HepG2 (cell line): Measurements from ENCODE around the gene SPAG9. TPM values are rescaled to one million over a fixed set of nuclear protein-coding genes. Genes with fewer than 3 reads are reported as not detected.

Experiments
- EP300 ChIP-seq, 3 experiments: sonication (generic) in 1 of 3; formaldehyde crosslinking in 1 of 3; IDR thresholded peaks; 2 replicates each; pipeline versions ENCODE4 v1.5.1 to v1.6.1; 2011 to 2020; ENCODE audit warnings: low read depth in 2 of 3, low read length in 2 of 3, borderline replicate concordance in 1 of 3, improper control_type of control experiment in 1 of 3, mild to moderate bottlenecking in 1 of 3, missing genetic modification reagents in 1 of 3, moderate library complexity in 1 of 3
- FOXA1 ChIP-seq, 2 experiments: fragments of 450-650 bp in 1 of 2; sonication (generic) in 1 of 2; formaldehyde crosslinking in 1 of 2; IDR thresholded peaks; 2 replicates each; pipeline versions ENCODE4 v1.4.0 to v1.6.1; 2016 to 2020; ENCODE audit warnings: missing genetic modification reagents in 1 of 2
- HCFC1 ChIP-seq: fragments of 150-350 bp; IDR thresholded peaks from 2 replicates; pipeline ENCODE4 v1.6.1; 2014; ENCODE audit warnings: low read depth, low read length
- KMT2A ChIP-seq: sonication (generic); formaldehyde crosslinking; IDR thresholded peaks from 2 replicates; pipeline ENCODE4 v1.4.0; 2020; ENCODE audit warnings: missing genetic modification reagents
- MTA3 ChIP-seq: sonication (generic); formaldehyde crosslinking; IDR thresholded peaks from 2 replicates; pipeline ENCODE4 v1.4.0; 2020; ENCODE audit warnings: missing genetic modification reagents
- NCOA2 ChIP-seq: sonication (generic); formaldehyde crosslinking; IDR thresholded peaks from 2 replicates; pipeline ENCODE4 v1.8.0; 2022; ENCODE audit warnings: inconsistent platforms
- RFX3 ChIP-seq: IDR thresholded peaks from 2 replicates; pipeline ENCODE4 v1.6.1; 2016; ENCODE audit warnings: missing biosample characterization, missing genetic modification reagents
- SATB2 ChIP-seq: sonication (generic); formaldehyde crosslinking; IDR thresholded peaks from 2 replicates; pipeline ENCODE4 v1.5.0; 2020; ENCODE audit warnings: missing genetic modification reagents
- SNRNP70 ChIP-seq: fragments of 200-400 bp; formaldehyde crosslinking; IDR thresholded peaks from 2 replicates; pipeline ENCODE4 v1.6.1; 2017; ENCODE audit warnings: mild to moderate bottlenecking, low read depth, low read length, moderate library complexity
- ZFX ChIP-seq: sonication (generic); formaldehyde crosslinking; IDR thresholded peaks from 2 replicates; pipeline ENCODE4 v1.4.0; 2020; ENCODE audit warnings: mild to moderate bottlenecking, low read depth, missing genetic modification reagents, moderate library complexity
- ZNF253 ChIP-seq: sonication (generic); formaldehyde crosslinking; IDR thresholded peaks from 2 replicates; pipeline ENCODE4 v1.8.0; 2022; ENCODE audit warnings: mild to moderate bottlenecking, missing genetic modification reagents, borderline replicate concordance
- ZNF329 ChIP-seq: sonication (generic); formaldehyde crosslinking; IDR thresholded peaks from 2 replicates; pipeline ENCODE4 v1.9.0; 2021; ENCODE audit warnings: low read depth, mild to moderate bottlenecking, missing genetic modification reagents
- ZNF746 ChIP-seq: sonication (generic); formaldehyde crosslinking; IDR thresholded peaks from 2 replicates; pipeline ENCODE4 v1.8.0; 2022; ENCODE audit warnings: mild to moderate bottlenecking, missing genetic modification reagents
- ZNF75D ChIP-seq: sonication (generic); formaldehyde crosslinking; IDR thresholded peaks from 2 replicates; pipeline ENCODE4 v1.8.1; 2023; ENCODE audit warnings: missing genetic modification reagents, mild to moderate bottlenecking, borderline replicate concordance
- polyA plus RNA-seq, 8 experiments: library from polyadenylated mRNA; depleted of rRNA in 3 of 8; stranded (reverse) in 7 of 8; unstranded in 1 of 8; fragments of >200 nt; fragmentation: Illumina TruSeq in 4 of 8; extraction: Trizol in 4 of 8; gene quantifications; 2 replicates each; pipeline versions ENCODE4 v1.2.1 to v1.2.3, GENCODE V29; 2011 to 2016; ENCODE audit warnings: low read depth in 4 of 8, missing spikeins in 1 of 8, mixed read lengths in 1 of 8; ENCODE audit not compliant: insufficient read depth in 1 of 8
- total RNA-seq, 5 experiments: library from RNA; depleted of rRNA; stranded (reverse); fragments of >200 nt; fragmentation: Illumina TruSeq; extraction: Trizol; gene quantifications; 2 replicates each; pipeline ENCODE4 v1.2.3, GENCODE V29; 2016; ENCODE audit warnings: low read depth in 1 of 5
- TF ChIP-seq, protein P1 (sequence below): sonication (generic); formaldehyde crosslinking; IDR thresholded peaks from 2 replicates; pipeline ENCODE4 v1.8.1; 2022; ENCODE audit warnings: mild to moderate bottlenecking, missing genetic modification reagents
- TF ChIP-seq, protein P2 (sequence below): sonication (generic); formaldehyde crosslinking; IDR thresholded peaks from 2 replicates; pipeline ENCODE4 v1.5.0; 2020; ENCODE audit warnings: missing genetic modification reagents
- TF ChIP-seq, protein P3 (sequence below): sonication (generic); formaldehyde crosslinking; IDR thresholded peaks from 2 replicates; pipeline ENCODE4 v1.8.1; 2023; ENCODE audit warnings: mild to moderate bottlenecking, missing genetic modification reagents
- TF ChIP-seq, protein P4 (sequence below): sonication (generic); formaldehyde crosslinking; IDR thresholded peaks from 2 replicates; pipeline ENCODE4 v1.5.0; 2020; ENCODE audit warnings: mild to moderate bottlenecking, missing genetic modification reagents, borderline replicate concordance

SPAG9 gene
- total and polyA plus RNA-seq, 2 of the 13 experiments (the other 11 are each of a cell fraction or from before 2014, with no cell fraction given) = 43.2 to 78.6 TPM

DNA sequence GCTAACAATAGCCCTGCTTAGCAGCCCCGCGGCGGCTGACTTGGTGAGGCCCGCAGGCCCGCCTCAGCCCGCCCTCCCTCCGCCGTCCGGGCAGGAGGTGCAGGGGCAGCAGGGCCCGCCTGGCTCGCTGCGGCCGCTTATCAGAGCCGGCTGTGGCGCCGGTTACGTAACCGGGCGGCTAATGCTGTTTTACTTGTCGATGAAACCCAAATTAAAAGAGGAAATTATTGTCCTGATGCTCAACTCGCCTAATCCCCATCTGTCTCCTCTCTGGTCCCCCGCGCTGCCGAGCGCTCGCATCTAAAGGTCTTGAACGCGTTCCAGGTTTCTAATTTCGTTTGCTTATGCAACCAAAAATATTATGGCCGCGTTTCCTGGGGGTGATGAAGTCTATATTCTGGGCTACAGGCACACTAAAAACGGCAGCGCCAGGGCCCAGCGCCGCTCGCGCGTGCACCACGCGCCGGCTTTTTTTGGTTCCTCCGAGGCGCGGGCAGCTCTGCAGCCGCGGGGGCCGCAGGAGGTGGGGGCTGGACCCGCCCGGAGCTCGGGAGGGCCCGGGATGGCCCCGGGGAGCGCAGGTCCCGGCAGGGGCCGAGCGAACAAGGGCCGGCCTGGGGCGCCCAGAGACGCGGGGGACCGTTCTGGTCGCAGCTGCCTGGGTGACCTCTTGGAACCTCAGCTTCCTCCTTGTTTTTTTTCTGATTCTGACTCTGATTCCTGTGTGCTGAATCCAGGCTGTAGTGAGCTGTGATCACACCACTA is 189.3 kb downstream of the SPAG9 start (continued):
- 0 out of 2 replicates have a peak, but pooled peaks have one; percentile 42 for TF ChIP-seq ZNF329 (CRISPR knock-in tag)
- TF ChIP-seq, protein P1, sequence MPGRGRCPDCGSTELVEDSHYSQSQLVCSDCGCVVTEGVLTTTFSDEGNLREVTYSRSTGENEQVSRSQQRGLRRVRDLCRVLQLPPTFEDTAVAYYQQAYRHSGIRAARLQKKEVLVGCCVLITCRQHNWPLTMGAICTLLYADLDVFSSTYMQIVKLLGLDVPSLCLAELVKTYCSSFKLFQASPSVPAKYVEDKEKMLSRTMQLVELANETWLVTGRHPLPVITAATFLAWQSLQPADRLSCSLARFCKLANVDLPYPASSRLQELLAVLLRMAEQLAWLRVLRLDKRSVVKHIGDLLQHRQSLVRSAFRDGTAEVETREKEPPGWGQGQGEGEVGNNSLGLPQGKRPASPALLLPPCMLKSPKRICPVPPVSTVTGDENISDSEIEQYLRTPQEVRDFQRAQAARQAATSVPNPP (CRISPR knock-in tag) = no peak
- TF ChIP-seq KMT2A = peak; percentile 85
- TF ChIP-seq NCOA2 (CRISPR knock-in tag) = no peak
- TF ChIP-seq, protein P2, sequence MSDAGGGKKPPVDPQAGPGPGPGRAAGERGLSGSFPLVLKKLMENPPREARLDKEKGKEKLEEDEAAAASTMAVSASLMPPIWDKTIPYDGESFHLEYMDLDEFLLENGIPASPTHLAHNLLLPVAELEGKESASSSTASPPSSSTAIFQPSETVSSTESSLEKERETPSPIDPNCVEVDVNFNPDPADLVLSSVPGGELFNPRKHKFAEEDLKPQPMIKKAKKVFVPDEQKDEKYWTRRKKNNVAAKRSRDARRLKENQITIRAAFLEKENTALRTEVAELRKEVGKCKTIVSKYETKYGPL = peak; percentile 98
- TF ChIP-seq MTA3 (CRISPR knock-in tag) = no peak
- TF ChIP-seq EP300 (IDR thresholded peaks at IDR 0.05; ENCODE audit: low read depth in 2 of 2, low read length in 2 of 2) = no peak
- TF ChIP-seq EP300 (CRISPR knock-in tag; IDR thresholded peaks at IDR 0.05; ENCODE audit: borderline replicate concordance) = no peak
- TF ChIP-seq, protein P3, sequence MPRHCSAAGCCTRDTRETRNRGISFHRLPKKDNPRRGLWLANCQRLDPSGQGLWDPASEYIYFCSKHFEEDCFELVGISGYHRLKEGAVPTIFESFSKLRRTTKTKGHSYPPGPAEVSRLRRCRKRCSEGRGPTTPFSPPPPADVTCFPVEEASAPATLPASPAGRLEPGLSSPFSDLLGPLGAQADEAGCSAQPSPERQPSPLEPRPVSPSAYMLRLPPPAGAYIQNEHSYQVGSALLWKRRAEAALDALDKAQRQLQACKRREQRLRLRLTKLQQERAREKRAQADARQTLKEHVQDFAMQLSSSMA (CRISPR knock-in tag) = peak; percentile 30; the same call in 1 of the 2 replicates
- TF ChIP-seq ZFX (CRISPR knock-in tag) = peak; percentile 95
- TF ChIP-seq, protein P4, sequence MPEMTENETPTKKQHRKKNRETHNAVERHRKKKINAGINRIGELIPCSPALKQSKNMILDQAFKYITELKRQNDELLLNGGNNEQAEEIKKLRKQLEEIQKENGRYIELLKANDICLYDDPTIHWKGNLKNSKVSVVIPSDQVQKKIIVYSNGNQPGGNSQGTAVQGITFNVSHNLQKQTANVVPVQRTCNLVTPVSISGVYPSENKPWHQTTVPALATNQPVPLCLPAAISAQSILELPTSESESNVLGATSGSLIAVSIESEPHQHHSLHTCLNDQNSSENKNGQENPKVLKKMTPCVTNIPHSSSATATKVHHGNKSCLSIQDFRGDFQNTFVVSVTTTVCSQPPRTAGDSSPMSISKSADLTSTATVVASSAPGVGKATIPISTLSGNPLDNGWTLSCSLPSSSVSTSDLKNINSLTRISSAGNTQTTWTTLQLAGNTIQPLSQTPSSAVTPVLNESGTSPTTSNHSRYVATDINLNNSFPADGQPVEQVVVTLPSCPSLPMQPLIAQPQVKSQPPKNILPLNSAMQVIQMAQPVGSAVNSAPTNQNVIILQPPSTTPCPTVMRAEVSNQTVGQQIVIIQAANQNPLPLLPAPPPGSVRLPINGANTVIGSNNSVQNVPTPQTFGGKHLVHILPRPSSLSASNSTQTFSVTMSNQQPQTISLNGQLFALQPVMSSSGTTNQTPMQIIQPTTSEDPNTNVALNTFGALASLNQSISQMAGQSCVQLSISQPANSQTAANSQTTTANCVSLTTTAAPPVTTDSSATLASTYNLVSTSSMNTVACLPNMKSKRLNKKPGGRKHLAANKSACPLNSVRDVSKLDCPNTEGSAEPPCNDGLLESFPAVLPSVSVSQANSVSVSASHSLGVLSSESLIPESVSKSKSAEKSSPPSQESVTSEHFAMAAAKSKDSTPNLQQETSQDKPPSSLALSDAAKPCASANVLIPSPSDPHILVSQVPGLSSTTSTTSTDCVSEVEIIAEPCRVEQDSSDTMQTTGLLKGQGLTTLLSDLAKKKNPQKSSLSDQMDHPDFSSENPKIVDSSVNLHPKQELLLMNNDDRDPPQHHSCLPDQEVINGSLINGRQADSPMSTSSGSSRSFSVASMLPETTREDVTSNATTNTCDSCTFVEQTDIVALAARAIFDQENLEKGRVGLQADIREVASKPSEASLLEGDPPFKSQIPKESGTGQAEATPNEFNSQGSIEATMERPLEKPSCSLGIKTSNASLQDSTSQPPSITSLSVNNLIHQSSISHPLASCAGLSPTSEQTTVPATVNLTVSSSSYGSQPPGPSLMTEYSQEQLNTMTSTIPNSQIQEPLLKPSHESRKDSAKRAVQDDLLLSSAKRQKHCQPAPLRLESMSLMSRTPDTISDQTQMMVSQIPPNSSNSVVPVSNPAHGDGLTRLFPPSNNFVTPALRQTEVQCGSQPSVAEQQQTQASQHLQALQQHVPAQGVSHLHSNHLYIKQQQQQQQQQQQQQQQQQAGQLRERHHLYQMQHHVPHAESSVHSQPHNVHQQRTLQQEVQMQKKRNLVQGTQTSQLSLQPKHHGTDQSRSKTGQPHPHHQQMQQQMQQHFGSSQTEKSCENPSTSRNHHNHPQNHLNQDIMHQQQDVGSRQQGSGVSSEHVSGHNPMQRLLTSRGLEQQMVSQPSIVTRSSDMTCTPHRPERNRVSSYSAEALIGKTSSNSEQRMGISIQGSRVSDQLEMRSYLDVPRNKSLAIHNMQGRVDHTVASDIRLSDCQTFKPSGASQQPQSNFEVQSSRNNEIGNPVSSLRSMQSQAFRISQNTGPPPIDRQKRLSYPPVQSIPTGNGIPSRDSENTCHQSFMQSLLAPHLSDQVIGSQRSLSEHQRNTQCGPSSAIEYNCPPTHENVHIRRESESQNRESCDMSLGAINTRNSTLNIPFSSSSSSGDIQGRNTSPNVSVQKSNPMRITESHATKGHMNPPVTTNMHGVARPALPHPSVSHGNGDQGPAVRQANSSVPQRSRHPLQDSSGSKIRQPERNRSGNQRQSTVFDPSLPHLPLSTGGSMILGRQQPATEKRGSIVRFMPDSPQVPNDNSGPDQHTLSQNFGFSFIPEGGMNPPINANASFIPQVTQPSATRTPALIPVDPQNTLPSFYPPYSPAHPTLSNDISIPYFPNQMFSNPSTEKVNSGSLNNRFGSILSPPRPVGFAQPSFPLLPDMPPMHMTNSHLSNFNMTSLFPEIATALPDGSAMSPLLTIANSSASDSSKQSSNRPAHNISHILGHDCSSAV = no peak
- TF ChIP-seq ZNF253 (CRISPR knock-in tag) = no peak
- no peak for TF ChIP-seq SNRNP70
- TF ChIP-seq ZNF75D = no peak
- TF ChIP-seq SATB2 (CRISPR knock-in tag) = no peak; the same call in 1 of the 2 replicates
- peak; percentile 92 for TF ChIP-seq ZNF746 (CRISPR knock-in tag)
- TF ChIP-seq HCFC1 = no peak
- TF ChIP-seq RFX3 (CRISPR knock-in tag) = no peak
- no peak for TF ChIP-seq FOXA1 (IDR thresholded peaks at IDR 0.05)
- peak; percentile 38; the same call in 1 of the 2 replicates for TF ChIP-seq FOXA1 (CRISPR knock-in tag; IDR thresholded peaks at IDR 0.05)
